SK-N-SH (cell line): ENCODE results near the gene APLP2. TPM values are rescaled to one million over a fixed set of nuclear protein-coding genes. Genes with fewer than 3 reads are reported as not detected.

ENCODE experiments used
- CTCF ChIA-PET: fragments of 300-600, 350-600 bp; formaldehyde crosslinking; extraction: SDS; loops from one replicate; lab custom pipeline; 2021; lab: Yijun Ruan, JAX
- POLR2A ChIA-PET: fragments of 350-600 bp; sonication (Branson Sonifier 250); formaldehyde crosslinking; extraction: SDS; loops from one replicate; lab custom pipeline; 2020; ENCODE audit warnings: antibody characterized with exemption, inconsistent platforms; lab: Yijun Ruan, JAX
- DNase-seq: peaks from one replicate; pipeline ENCODE4 v3.0.0; 2012
- H2AFZ ChIP-seq: fragments of 200-600 bp; sonication (generic); 2 replicates; pipeline ENCODE4 v1.8.1; 2016; ENCODE audit warnings: antibody characterized with exemption, mild to moderate bottlenecking, low read depth
- H3F3A ChIP-seq: fragments of 200-600 bp; sonication (generic); replicated peaks from 2 replicates; pipeline ENCODE3; 2016; ENCODE audit warnings: antibody characterized with exemption, mild to moderate bottlenecking; ENCODE audit not compliant: insufficient read depth
- H3K27ac ChIP-seq, 2 experiments: fragments of 200-500 bp in 1 of 2; fragments of 200-600 bp in 1 of 2; sonication (Bioruptor generic) in 1 of 2; sonication (generic), shearing (Covaris generic) in 1 of 2; 2 replicates each; pipeline versions ENCODE4 v1.5.1 to v1.6.1; 2014 to 2016; ENCODE audit warnings: low read depth in 2 of 2, inconsistent platforms in 1 of 2, low read length in 1 of 2, mild to moderate bottlenecking in 1 of 2, mixed read lengths in 1 of 2
- H3K27me3 ChIP-seq: fragments of 200-600 bp; sonication (generic), shearing (Covaris generic); 2 replicates; pipeline ENCODE4 v1.6.1; 2016; ENCODE audit warnings: mixed run types; ENCODE audit not compliant: insufficient read depth
- H3K36me3 ChIP-seq, 2 experiments: fragments of 200-500 bp in 1 of 2; fragments of 200-600 bp in 1 of 2; sonication (Bioruptor generic) in 1 of 2; sonication (generic) in 1 of 2; replicated peaks in 1 of 2; 2 replicates each; pipeline versions ENCODE3 to v1.5.1; 2014 to 2016; ENCODE audit warnings: low read length in 1 of 2, mild to moderate bottlenecking in 1 of 2; ENCODE audit not compliant: insufficient read depth in 2 of 2, control insufficient read depth in 1 of 2
- H3K4me1 ChIP-seq, 2 experiments: fragments of 200-500 bp in 1 of 2; fragments of 200-600 bp in 1 of 2; sonication (Bioruptor generic) in 1 of 2; sonication (generic), shearing (Covaris generic) in 1 of 2; 2 replicates each; pipeline versions ENCODE4 v1.5.1 to v1.6.1; 2014 to 2016; ENCODE audit warnings: low read depth in 1 of 2, low read length in 1 of 2, mixed run types in 1 of 2; ENCODE audit not compliant: insufficient read depth in 2 of 2, control insufficient read depth in 1 of 2
- H3K4me2 ChIP-seq: fragments of 200-600 bp; sonication (generic), shearing (Covaris generic); 2 replicates; pipeline ENCODE4 v1.6.1; 2017; ENCODE audit warnings: mixed run types
- H3K4me3 ChIP-seq, 2 experiments: fragments of 200-500 bp in 1 of 2; fragments of 200-600 bp in 1 of 2; sonication (Bioruptor generic) in 1 of 2; sonication (generic), shearing (Covaris generic) in 1 of 2; 2 replicates each; pipeline versions ENCODE4 v1.5.1 to v1.8.1; 2014 to 2016; ENCODE audit warnings: low read depth in 2 of 2, inconsistent platforms in 1 of 2, low read length in 1 of 2, mild to moderate bottlenecking in 1 of 2, mixed read lengths in 1 of 2, moderate library complexity in 1 of 2
- H3K79me2 ChIP-seq: fragments of 200-600 bp; sonication (generic); 2 replicates; pipeline ENCODE4 v1.8.1; 2017; ENCODE audit warnings: mild to moderate bottlenecking; ENCODE audit not compliant: insufficient read depth
- H3K9ac ChIP-seq: fragments of 200-600 bp; sonication (generic); 2 replicates; pipeline ENCODE4 v1.6.1; 2017; ENCODE audit warnings: mixed run types
- H3K9me2 ChIP-seq: fragments of 200-600 bp; sonication (generic); 2 replicates; pipeline ENCODE4 v1.6.1; 2017; ENCODE audit warnings: mixed run types
- H3K9me3 ChIP-seq: fragments of 200-600 bp; sonication (generic); 2 replicates; pipeline ENCODE4 v1.6.1; 2017; ENCODE audit warnings: mixed run types, mild to moderate bottlenecking, moderate library complexity
- H4K20me1 ChIP-seq: fragments of 200-600 bp; sonication (generic); 2 replicates; pipeline ENCODE4 v1.6.1; 2017; ENCODE audit warnings: mild to moderate bottlenecking, mixed run types; ENCODE audit not compliant: insufficient read depth
- CHD2 ChIP-seq: fragments of 150-350 bp; IDR thresholded peaks from 2 replicates; pipeline ENCODE4 v1.6.1; 2018; ENCODE audit warnings: low read length; ENCODE audit not compliant: partially characterized antibody
- ELF1 ChIP-seq: IDR thresholded peaks from 2 replicates; pipeline ENCODE4 v1.4.0; 2012
- FOXJ3 ChIP-seq: sonication (generic); formaldehyde crosslinking; IDR thresholded peaks from 2 replicates; pipeline ENCODE4 v1.5.1; 2020; ENCODE audit warnings: mild to moderate bottlenecking, missing genetic modification reagents
- GABPA ChIP-seq: IDR thresholded peaks from 2 replicates; pipeline ENCODE4 v1.4.0; 2012; ENCODE audit warnings: low read depth, mild to moderate bottlenecking
- IRF3 ChIP-seq: fragments of 150-350 bp; IDR thresholded peaks from 2 replicates; pipeline ENCODE4 v1.6.1; 2016; ENCODE audit warnings: mild to moderate bottlenecking, low read depth, low read length
- NFIC ChIP-seq: IDR thresholded peaks from 2 replicates; pipeline ENCODE4 v1.4.0; 2012; ENCODE audit warnings: borderline replicate concordance
- NRF1 ChIP-seq: IDR thresholded peaks from 2 replicates; pipeline ENCODE4 v1.6.1; 2012; ENCODE audit warnings: low read depth, mild to moderate bottlenecking, low read length
- PBX3 ChIP-seq: IDR thresholded peaks from 2 replicates; pipeline ENCODE4; 2012
- POLR2AphosphoS5 ChIP-seq: IDR thresholded peaks from 2 replicates; pipeline ENCODE4 v1.6.1; 2012; ENCODE audit warnings: low read depth, low read length
- RAD21 ChIP-seq: IDR thresholded peaks from 2 replicates; pipeline ENCODE4 v1.6.1; 2012; ENCODE audit warnings: mild to moderate bottlenecking, low read length
- RCOR1 ChIP-seq: fragments of 150-350 bp; IDR thresholded peaks from 2 replicates; pipeline ENCODE4 v1.6.1; 2017; ENCODE audit warnings: antibody characterized with exemption, low read length
- RXRA ChIP-seq: IDR thresholded peaks from 2 replicates; pipeline ENCODE4 v1.4.0; 2012; ENCODE audit warnings: low read depth, mild to moderate bottlenecking, borderline replicate concordance
- SMC3 ChIP-seq: IDR thresholded peaks from 2 replicates; pipeline ENCODE4 v1.6.1; 2012; ENCODE audit warnings: low read depth, low read length, improper control_type of control experiment
- TCF12 ChIP-seq: IDR thresholded peaks from 2 replicates; pipeline ENCODE4 v1.4.0; 2012
- USF2 ChIP-seq: fragments of 150-350 bp; IDR thresholded peaks from 2 replicates; pipeline ENCODE4 v1.6.1; 2017; ENCODE audit warnings: antibody characterized with exemption, low read length, low read depth, borderline replicate concordance
- YY1 ChIP-seq: IDR thresholded peaks from 2 replicates; pipeline ENCODE4 v1.4.0; 2012; ENCODE audit warnings: low read depth, mild to moderate bottlenecking
- ZBTB33 ChIP-seq: IDR thresholded peaks from 2 replicates; pipeline ENCODE4 v1.4.0; 2012; ENCODE audit warnings: low read depth, borderline replicate concordance
- WGBS: methylation state at CpG from one replicate; pipeline ENCODE4 v1.1.6; 2017; ENCODE audit warnings: low lambda C conversion rate; 5-methylcytosine and 5-hydroxymethylcytosine counted together
- polyA plus RNA-seq, 3 experiments: library from polyadenylated mRNA; depleted of rRNA; stranded (reverse); fragments of >200 nt; gene quantifications; 2 replicates each; pipeline ENCODE4 v1.2.3, GENCODE V29; 2012
- TF ChIP-seq, protein P1 (sequence below): IDR thresholded peaks from 2 replicates; pipeline ENCODE4 v1.6.1; 2012; ENCODE audit warnings: mild to moderate bottlenecking, low read depth, low read length, moderate library complexity

The APLP2 gene
- polyA plus RNA-seq, 1 of the 3 experiments (the other 2 are of a cell fraction) = 424 TPM

DNA sequence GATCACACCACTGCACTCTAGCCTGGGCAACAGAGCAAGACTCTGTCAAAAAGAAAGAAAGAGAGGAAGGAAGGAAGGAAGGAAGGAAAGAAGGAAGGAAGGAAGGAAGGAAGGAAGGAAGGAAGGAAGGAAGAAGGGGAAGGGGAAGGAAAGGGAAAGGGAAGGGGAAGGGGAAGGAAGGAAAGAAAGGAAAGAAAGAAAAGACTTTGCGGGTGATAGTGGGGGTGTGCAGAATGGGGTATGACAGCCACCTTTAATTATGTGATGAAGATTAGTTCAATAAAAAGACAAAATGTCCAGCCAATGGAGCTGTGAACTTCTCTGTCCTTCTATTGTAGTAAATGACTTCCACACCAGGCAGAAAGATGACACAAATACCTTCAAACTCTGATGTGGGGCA is 8.7 kb upstream of the APLP2 start (continued):
- TF ChIP-seq NRF1 (no peak), POLR2AphosphoS5 (no peak), RCOR1 (no peak), ELF1 (no peak), NFIC (no peak), PBX3 (no peak), TCF12 (no peak), FOXJ3 (CRISPR knock-in tag) (no peak)
- TF ChIP-seq, protein P1, sequence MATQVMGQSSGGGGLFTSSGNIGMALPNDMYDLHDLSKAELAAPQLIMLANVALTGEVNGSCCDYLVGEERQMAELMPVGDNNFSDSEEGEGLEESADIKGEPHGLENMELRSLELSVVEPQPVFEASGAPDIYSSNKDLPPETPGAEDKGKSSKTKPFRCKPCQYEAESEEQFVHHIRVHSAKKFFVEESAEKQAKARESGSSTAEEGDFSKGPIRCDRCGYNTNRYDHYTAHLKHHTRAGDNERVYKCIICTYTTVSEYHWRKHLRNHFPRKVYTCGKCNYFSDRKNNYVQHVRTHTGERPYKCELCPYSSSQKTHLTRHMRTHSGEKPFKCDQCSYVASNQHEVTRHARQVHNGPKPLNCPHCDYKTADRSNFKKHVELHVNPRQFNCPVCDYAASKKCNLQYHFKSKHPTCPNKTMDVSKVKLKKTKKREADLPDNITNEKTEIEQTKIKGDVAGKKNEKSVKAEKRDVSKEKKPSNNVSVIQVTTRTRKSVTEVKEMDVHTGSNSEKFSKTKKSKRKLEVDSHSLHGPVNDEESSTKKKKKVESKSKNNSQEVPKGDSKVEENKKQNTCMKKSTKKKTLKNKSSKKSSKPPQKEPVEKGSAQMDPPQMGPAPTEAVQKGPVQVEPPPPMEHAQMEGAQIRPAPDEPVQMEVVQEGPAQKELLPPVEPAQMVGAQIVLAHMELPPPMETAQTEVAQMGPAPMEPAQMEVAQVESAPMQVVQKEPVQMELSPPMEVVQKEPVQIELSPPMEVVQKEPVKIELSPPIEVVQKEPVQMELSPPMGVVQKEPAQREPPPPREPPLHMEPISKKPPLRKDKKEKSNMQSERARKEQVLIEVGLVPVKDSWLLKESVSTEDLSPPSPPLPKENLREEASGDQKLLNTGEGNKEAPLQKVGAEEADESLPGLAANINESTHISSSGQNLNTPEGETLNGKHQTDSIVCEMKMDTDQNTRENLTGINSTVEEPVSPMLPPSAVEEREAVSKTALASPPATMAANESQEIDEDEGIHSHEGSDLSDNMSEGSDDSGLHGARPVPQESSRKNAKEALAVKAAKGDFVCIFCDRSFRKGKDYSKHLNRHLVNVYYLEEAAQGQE = no peak

DNA sequence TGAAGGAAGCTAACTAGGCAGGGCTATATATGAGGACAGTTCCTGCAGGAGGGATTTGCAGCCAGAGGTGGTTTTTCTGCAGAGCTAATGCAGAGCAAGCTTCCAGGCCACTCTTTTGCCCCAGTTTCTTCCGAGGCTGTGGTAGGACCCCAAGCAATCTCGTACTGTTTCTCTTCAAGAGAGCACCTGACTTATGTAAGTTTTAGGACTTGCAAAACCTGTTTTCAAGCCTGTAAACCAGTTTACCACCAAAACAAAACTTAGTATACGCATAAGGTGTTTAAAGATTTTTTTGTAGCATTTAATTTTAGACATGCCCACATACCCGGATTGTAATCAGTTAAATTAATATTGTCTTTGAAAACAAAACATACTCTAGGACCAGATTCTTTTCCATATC is 7.7 kb upstream of the APLP2 start:
- CTCF ChIA-PET = interaction anchor here (0.7 kb wide), 1 partner anchor 70 kb away, joined by 3 read pairs; no protein-coding TSS in a partner anchor
- no peaks in the 10 kb centered on the region for H3K27me3 ChIP-seq
- no peak for DNase-seq
- H3K9ac ChIP-seq = no peak overlapping the region
- H3K9me3 ChIP-seq = no peaks in the 10 kb centered on the region
- H3K4me2 ChIP-seq = no peak overlapping the region
- H3K36me3 ChIP-seq = no peaks in the 10 kb centered on the region
- no peaks in the 10 kb centered on the region for H3F3A ChIP-seq
- H3K79me2 ChIP-seq = no peaks in the 10 kb centered on the region
- POLR2A ChIA-PET = no interaction called here
- 75% methylated on average over 4 of the region's 4 CpGs for WGBS
- no peaks in the 10 kb centered on the region for H3K9me2 ChIP-seq
- H4K20me1 ChIP-seq = no peaks in the 10 kb centered on the region
- no peak for TF ChIP-seq YY1
- no peak overlapping the region for H3K27ac ChIP-seq
- H3K4me1 ChIP-seq = no peaks in the 10 kb centered on the region
- no peak overlapping the region for H2AFZ ChIP-seq
- H3K4me3 ChIP-seq = no peak overlapping the region

DNA sequence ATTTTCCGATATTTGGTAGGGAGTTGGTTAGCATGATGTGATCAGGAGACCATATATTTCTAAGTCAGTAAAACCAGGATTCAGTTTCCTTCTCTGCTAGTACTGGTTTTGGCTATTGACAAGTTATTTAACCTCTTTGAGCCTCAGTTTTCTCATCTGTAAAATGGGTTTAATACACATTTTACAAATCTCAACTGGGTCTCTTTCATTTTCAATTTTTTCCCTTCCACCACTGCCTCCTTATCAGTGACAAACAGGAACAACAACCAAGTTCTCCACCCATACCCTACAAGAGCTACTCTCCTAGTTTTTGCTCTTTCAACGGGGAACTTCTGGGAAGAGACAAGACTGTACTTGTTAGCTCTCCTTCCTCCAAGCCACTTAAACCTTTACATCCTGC is 6.2 kb upstream of the APLP2 start:
- Histone ChIP-seq H3K9ac (no peak overlapping the region), H3K4me3 (no peak overlapping the region), H3F3A (no peaks in the 10 kb centered on the region), H3K9me3 (no peaks in the 10 kb centered on the region), H3K4me2 (no peak overlapping the region), H3K4me1 (peaks cover 2% of the 10 kb centered on the region in 2 experiments; a peak in 1 of 4 replicates), H3K9me2 (no peaks in the 10 kb centered on the region), H3K79me2 (no peaks in the 10 kb centered on the region), H3K27me3 (no peaks in the 10 kb centered on the region), H2AFZ (no peak overlapping the region), H3K27ac (no peak overlapping the region), H4K20me1 (no peaks in the 10 kb centered on the region), H3K36me3 (no peaks in the 10 kb centered on the region)
- WGBS = 100% methylated on average over 2 of the region's 2 CpGs
- ChIA-PET CTCF (no interaction called here), POLR2A (no interaction called here)
- no peak for DNase-seq
- TF ChIP-seq USF2 = no peak
- no peak for TF ChIP-seq GABPA
- no peak for TF ChIP-seq ZBTB33
- TF ChIP-seq IRF3 = no peak
- no peak for TF ChIP-seq TCF12
- TF ChIP-seq RAD21 = no peak
- TF ChIP-seq RXRA = no peak
- TF ChIP-seq YY1 = no peak
- no peak for TF ChIP-seq SMC3
- TF ChIP-seq CHD2 = no peak
